NCI-H2171 treated with DMSO at 0.1 percent for 48 hours (cell line): ENCODE data around the gene DPP10.
"Not testable (repeated sequence)": the region's sequence is repeated elsewhere in the genome, so short reads cannot be mapped to it uniquely, and the experiment has no call there.

Experiments used
- DNase-seq: peaks from one replicate; lab custom pipeline; 2025; lab: John Stamatoyannopoulos, UW

DPP10 gene

DNA sequence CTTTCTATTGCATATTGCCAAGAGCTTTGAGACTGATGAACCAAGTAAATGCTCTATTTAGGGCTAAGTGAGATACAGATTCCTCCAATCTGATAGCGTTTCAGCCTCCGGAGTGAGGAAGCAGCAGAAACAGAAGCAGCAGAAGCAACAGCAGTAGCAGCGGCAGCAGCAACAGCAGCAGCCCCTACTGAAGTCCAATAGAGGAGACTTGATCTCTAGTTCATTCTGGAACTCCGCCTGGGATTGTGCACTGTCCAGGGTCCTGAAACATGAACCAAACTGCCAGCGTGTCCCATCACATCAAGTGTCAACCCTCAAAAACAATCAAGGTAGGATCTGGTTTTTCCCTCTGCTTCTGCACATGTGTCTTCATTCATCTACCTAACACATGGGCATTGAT lies at the start of gene DPP10:
Gene DPP10 (plus strand): TSS at position 132 of the 400 bp plus-strand sequence.
- no peak for DNase-seq

DNA sequence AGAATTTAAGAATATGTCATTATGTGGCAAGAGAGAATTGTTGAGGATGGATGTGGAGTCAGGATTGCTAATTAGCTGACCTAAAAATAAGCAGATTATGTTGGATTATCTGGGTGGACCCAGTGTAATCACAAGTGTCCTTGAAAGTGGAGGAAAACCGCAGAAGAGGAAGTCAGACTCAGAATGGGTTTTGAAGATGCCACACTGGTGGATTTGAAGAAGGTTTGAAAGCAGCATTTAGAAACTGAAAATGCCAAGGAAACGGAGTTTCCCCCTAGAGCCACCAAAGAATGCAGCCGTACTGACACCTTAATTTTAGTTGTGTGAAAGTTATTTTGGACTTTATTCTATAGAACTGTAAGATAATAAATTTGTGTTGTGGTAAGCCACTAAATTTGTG lies 41.6 kb upstream of the DPP10 start:
- no peak for DNase-seq

DNA sequence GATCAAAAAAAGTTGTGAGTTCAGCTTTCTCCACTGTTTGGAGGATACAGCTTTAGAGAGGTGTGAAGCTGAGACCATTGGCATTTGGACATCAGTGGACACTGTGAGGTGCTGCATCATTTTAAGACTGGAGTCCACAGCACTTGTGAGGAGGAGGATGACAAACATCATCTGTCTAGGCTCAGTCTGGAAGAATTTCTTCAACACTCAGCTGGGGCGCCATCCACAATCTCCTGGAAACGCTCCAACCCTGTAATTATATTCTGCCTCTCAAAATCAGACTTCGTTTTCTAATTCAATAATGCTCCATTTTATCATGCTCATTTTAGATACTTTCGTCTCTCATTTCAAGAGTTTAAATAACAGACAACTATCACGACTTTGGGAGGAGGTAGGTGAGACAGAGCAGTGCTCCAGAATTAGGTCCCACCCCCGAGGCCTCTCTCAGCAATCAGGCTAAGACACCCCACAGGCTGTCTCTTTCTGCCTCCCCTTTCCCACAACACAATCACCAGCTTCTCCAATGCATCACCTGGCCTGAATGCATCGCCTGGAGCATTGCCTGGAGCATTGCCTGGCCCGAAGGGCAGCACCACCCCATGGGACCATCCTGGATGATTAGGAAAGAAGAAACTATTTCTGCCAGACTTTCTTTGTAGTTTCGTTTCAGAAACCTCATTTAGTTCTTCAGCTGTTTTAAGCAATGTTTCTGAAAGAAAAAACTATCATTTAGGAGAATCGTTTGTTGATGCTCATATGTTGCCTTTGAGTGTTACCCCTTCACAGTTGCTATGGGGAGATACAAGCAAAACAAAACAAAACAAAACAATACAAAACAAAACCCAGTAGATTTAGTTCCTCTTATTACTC lies 37.0 kb upstream of the DPP10 start:
- DNase-seq = no peak

DNA sequence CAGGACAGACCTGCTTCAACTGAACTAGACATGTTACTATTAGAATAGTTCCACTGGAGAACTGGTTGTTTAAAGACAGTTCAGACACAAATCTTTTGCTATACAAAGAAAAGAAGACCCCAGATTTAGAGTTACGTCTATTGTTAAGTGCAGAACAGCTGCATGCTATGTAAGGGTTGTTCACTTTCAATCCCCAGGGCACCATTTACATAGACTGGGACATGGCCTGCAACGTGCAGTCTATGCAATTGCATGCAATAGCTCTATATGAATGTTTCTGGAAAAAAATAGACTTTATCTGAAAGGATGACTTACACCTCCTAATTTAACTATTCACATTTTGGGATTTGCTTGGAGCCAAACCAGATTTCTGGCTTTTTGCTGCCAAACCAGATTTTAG lies 36.1 kb upstream of the DPP10 start:
- no peak for DNase-seq

DNA sequence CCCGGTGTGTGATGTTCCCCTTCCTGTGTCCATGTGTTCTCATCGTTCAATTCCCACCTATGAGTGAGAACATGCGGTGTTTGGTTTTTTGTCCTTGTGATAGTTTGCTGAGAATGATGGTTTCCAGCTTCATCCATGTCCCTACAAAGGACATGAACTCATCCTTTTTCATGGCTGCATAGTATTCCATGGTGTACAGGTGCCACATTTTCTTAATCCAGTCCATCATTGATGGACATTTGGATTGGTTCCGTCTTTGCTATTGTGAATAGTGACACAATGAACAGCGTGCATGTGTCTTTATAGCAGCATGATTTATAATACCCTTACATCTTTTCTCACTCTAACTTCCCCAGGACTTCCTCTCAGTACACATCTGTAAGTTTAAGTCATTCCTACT lies 35.1 kb upstream of the DPP10 start:
- DNase-seq = not testable (repeated sequence)

DNA sequence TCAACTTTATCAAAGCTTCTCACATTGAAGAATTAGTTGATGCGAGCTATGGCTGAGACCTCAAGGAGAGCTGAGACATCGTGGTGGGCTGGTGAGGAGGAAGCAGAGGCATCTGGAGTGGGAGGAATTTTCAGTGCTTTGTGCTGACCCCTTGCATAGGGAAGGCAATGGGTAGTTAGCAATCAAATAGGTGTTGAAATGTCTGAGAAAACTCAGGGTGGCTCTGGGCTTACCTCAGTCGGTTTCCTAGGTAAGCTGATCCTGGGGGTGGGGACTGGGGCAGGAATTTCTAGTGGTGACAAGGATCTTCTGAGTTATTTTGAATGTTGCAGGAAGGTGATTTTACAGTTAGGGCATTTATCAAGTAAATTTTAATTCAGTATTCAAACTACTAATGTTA lies 20.7 kb upstream of the DPP10 start:
- DNase-seq = no peak

DNA sequence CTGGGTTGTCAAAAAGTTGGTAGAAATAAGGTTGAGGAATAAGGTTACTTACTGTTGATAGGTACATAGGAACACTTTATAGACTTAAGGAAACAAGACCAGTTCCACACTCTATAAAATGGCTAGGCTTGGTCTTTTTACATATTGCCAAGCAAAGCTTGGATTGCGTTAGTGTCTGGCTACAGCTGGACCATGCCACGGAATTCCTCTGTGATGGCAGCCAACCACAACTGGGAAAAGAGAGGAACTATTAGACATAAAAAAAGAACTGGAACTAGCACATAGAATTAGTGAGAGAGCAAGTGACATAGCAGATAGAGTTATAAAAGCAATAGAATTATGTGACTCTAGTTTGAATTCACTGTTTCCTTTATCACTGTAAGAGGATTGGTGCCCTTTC lies 17.7 kb upstream of the DPP10 start:
- DNase-seq = no peak

DNA sequence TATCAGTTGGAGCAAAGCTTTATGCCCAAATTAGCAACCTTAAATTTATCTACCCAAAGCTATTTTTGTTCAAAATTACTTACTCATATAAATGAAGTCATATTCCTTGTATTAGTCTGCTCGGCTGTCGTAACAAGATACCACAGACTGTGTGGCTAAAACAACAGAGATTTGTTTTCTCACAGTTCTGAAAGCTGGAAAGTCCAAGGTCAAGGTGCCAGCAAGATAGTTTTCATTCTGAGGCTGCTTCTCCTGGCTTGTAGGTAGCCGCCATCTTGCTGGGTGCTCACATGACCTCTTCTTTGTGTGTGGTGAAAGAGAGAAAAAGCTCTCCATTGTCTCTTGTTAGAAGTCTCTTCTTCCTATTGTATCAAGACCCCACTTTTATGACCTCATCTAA lies 15.7 kb upstream of the DPP10 start:
- DNase-seq = no peak

DNA sequence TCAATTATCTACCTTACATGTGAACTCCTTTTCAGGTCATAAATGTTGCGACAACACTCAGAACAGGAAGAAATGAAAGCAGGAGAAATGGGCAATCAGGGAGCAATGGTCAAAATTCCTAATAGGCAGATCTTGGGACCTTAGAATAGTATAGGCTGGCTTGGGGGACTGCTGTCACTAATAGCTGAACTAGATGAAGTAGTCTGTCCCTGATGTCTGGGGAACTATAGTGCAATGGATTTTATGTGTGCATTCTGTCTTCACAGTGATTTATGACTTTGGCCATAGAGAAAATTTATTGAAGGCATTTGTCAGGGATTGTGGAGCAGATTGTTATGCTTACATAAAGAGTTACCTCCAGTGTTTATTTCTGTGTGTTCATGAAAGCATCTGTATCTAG lies 6.1 kb upstream of the DPP10 start:
- no peak for DNase-seq

DNA sequence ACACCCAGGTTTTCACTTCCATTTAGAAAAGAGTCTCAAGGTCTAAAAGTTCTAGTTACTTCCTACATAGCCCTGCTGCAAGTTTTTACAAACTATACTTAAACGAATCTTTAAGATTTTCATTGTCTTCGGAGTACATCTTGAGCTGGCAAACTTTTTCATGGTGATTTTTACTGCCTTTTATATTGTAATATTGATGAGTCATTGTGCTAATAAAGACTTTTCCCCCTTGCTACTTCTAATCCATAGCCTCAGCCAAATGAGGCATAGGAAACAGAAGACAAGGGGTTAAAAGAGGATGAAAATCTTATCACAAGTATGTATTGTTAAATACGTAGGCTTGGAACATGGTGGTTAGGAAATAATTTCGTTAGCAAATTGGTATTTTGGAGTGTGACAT lies 4.1 kb downstream of the DPP10 start:
- no peak for DNase-seq

DNA sequence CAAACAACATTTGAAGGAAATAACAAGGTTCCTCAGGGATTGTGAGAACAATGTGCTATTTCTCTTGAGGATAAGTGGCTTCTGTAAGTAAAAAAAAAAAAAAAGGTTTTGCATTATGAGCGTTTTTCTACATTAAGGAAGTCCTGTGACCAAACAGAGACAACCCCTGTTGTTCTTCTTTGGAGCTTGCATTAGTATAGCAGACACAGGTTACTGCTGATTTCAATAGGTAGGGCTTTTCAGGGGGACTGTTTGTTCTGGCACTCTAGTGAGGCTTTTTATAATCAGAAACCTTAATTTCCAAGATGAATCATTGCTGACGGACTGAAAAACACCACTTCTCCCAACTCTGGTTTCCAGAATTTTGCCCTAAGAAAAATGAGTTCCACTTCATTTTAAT lies 8.2 kb downstream of the DPP10 start:
- DNase-seq = no peak

DNA sequence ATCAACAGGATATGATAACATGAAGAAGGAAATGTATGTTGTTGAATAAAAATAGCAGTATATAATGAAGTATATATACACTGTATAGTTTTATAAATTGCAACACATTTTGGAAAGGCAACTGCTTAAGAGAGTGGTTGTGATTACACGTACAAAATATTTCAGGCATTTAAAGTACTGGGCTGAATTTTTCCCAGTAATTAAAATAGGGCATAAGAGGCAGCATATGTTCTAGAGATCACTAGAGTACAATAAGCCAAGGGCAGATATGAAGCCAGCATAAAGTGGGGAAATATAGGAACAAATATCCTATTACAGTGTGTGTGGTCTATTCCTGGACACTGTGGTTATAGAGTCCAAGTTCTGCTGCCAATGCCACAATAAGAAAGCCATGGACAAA lies 14.1 kb downstream of the DPP10 start:
- no peak for DNase-seq

DNA sequence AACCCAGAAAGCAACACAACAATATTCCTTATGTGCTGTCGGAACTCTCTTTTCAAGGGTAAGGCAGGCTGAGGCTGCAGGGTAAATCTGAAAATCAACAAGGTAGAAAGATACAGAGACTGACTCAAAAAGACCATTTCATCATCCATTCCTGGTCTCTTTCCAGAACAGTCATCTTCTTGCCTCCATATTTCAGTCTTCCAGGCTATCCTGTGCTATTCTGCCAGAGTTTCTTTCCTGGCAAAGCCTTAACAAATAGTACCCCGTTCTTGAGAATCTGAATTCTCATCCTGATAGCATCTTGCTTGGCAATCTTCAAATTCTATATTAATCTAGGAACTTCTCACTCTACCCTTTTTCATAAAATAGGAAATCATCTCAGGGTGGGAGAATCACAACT lies 15.5 kb downstream of the DPP10 start:
- no peak for DNase-seq

DNA sequence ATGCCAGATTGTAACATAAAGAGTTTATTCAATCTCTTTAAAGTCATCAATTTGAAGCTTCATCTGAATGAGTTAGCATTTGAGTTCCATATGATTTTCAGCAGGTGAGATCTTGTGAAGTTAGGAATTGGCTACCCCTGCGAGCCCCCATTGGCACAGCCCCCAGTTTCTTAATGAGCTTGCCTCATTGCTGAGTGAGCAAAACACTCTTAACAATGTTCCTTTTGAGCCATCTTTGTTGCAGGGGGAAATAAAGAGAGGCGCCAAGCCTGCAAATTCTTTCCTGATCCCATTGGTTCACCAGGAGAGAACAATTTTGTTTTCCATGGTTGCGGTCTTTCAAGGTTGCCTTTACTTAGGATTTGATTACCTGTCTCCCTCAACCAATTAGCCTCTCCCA lies 18.7 kb downstream of the DPP10 start:
- DNase-seq = no peak

DNA sequence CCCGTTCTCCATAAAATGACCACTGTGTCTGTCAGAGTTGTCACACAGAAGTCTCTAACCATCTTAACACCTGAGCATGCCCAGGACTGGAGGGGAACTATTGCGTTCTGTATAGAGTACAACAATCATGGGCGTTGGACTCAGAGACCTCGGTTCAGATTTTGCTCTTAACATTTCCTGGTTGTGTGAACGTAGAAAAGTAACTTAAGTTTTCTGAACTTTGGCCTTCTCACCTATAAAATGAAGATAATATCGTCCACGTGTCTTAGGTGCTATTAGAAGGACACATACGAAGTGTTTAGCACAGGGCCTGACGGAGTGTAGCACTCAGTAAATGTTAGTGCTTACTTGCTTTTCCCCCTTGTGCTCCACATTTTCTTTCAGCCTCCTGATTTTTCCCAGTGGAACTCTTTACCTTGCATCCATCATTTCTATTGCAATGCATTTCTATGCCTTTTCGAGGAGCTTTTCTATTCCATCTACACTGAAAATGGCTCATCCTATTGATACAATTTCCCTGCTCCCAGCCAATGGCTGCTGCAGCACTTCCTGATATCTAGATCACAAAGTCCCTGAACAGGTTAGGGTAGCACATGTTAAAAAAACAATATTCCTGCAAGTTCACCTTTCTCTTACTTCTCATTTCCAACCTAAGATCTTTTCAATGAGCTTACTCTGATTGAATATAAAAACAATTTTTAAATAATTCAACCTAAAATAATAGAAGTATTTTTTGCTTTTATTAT lies 22.7 kb downstream of the DPP10 start:
- DNase-seq = no peak

DNA sequence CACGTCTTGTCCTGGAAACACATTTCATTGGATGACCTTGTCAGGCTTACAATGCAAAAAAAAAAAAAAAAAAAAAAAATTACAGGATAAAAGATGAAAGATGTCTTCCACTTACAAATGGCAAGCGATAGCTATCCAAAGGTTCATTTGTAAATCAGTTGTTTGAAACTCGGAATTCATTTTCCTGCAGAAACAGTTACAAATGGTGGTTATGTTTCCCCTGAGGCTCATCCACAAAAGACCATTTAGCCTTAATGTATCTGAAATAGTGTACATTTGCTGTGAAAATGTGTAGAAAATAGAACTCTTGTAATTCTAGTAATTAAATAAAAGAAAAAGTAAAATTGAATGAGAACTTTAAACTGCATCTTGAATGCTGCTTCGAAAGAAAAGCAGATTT lies 25.9 kb downstream of the DPP10 start:
- DNase-seq = no peak

DNA sequence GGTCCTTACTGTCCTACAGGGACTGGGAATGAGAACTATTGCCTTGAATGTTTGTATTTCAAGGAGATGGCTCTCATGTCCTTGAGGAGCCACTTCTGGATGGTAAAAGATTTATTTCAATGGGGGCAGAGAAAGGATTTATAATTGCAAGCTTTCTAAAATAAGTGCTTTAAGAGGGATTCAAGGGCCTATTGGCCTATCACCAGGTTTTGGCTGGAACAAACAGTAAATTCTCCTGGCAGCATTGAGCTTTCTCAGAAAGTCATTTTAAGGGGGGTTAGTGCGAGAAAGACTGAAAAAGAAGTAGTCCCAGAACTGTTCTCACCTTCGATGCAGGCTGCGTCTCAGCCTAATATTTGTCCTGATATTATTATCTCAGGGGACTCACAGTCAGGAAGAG lies 29.8 kb downstream of the DPP10 start:
- DNase-seq = no peak

DNA sequence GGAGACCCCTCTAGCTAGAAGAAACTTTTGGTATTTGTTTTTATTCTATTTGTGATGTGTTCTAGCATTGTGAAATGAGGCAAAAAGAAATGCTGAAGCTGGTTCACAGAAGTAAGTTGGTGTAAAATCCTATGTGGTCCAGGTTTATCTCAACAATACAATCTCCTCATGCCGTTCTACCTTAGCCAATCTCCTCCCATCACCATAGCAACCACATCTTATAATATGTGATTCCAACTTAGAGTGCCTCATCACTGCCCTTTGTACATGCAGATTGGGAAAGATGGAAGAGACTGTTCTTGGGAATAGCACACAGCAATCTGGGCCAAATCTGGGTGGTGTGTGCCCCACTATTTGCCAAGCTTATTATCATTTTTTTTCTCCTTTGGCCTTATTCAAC lies 30.3 kb downstream of the DPP10 start:
- DNase-seq = no peak

DNA sequence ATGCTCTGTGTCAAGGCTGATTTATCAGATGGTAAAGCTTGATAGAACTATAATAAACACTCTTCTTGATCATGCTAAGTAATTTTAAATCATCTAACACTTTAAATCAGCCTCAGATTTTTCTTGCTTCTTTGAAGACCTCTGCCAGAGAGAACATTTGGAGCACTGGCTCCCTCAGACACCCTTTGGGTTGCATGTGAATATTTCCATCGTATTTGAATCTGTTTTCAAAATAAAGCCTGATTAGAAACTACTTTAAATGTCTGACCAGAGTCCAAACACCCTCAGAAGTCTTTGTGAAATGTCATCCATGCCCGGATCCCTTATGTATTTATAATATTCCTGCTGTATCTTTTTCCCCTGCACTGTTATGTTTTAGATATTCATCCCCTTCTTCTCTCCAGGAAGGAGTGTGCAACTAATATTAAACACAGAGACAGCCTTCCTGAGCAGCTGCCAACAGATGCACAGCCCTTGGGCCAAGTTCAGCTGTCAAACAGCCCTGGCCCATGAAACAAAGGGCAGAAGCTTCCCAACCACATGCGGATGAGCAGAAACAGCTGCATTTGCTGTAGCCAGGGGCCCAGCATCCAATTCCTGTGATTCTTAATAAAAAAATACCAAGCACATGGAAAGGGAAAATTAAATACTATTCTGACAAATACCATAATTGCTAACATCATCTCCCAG lies 46.5 kb downstream of the DPP10 start:
- DNase-seq = no peak

DNA sequence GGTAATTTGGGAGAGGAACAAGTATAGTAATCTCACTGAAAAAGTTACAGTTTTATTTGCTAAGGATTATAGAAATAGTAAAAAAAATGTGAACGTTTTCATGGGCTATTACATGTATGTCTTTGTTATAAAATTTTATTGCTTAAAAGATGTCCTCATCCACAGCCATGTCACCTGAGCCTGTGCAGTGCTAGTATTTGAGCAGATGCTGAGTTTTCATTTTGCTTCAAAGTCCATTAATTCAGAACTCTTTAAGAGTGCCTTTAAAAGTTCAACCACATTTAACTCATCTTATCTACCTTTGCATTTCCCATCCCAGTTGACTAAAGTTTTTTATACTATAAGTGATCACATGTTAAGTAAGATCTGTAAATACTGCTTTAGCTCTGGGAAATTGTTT lies 52.6 kb downstream of the DPP10 start:
- no peak for DNase-seq

DNA sequence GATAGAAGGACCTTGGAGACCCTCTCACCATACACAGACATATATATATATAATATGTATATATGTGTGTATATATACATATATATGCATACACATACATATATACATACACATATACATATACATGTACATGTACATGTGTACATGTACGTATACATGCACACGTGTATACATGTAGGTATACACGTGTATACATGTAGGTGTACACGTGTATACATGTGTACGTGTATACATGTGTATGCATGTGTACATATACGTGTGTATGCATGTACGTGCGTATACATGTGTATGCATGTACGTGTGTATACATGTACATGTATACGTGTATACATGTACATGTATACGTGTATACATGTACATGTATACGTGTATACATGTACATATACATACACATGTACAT lies 54.5 kb downstream of the DPP10 start:
- DNase-seq = no peak

DNA sequence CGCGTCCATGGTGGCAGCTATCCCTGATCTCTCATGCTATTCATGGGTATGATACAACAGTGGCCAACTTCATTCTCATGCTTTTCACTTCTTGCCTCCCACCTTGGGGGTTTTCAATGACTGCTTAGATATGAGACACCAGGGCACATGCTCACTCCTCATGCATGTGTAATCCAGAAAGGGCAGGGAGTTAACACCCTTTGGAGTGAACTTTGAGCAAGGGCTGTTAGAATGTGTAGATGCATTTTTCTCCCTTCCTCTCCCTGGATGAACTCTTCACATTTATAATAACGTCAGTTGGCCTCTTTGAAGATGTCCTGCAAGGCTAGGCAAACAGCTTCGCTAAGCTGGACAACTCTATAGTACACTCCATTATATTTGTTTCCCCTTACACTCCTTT lies 56.7 kb downstream of the DPP10 start:
- DNase-seq = no peak

DNA sequence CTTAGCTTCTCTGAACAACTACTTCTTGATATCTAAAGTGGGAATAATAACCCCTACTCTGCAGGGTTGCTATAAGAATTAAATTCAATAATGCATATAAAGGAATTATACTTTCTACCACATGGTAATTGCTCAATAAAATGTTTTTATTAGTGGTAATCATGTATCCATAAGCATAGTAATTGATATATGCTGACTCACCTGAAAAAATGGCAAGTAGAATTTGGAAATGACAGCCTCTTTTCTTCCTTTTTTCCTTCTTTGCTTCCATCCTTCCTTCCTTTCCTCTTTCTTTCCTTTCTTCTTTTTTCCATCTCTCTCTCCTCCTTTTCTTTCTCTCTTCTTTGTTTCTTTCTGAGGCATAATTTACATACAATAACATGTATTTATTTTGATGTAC lies 65.3 kb downstream of the DPP10 start:
- DNase-seq = no peak
